HepG2 (cell line): ENCODE data around the gene SFXN2. TPM values are rescaled to one million over a fixed set of nuclear protein-coding genes. Genes with fewer than 3 reads are reported as not detected.

Experiments used
- E2F5 ChIP-seq: sonication (generic); formaldehyde crosslinking; conservative IDR thresholded peaks from 2 replicates; pipeline ENCODE4 v1.4.0; 2020; ENCODE audit warnings: missing genetic modification reagents
- ZNF407 ChIP-seq: sonication (generic); formaldehyde crosslinking; IDR thresholded peaks from one replicate; pipeline ENCODE4 v1.5.1; 2020; ENCODE audit warnings: mild to moderate bottlenecking, missing genetic modification reagents; ENCODE audit errors: not compliant biosample characterization
- polyA plus RNA-seq, 8 experiments: library from polyadenylated mRNA; depleted of rRNA in 3 of 8; stranded (reverse) in 7 of 8; unstranded in 1 of 8; fragments of >200 nt; fragmentation: Illumina TruSeq in 4 of 8; extraction: Trizol in 4 of 8; gene quantifications; 2 replicates each; pipeline versions ENCODE4 v1.2.1 to v1.2.3, GENCODE V29; 2011 to 2016; ENCODE audit warnings: low read depth in 4 of 8, missing spikeins in 1 of 8, mixed read lengths in 1 of 8; ENCODE audit not compliant: insufficient read depth in 1 of 8
- total RNA-seq, 5 experiments: library from RNA; depleted of rRNA; stranded (reverse); fragments of >200 nt; fragmentation: Illumina TruSeq; extraction: Trizol; gene quantifications; 2 replicates each; pipeline ENCODE4 v1.2.3, GENCODE V29; 2016; ENCODE audit warnings: low read depth in 1 of 5

The SFXN2 gene
- total and polyA plus RNA-seq, 2 of the 13 experiments (the other 11 are each of a cell fraction or from before 2014, with no cell fraction given), result 12.8 to 21.1 TPM

GRCh38 chr10:102727037-102727818 lies 12.8 kb downstream of the SFXN2 start (continued):
- TF ChIP-seq ZNF407 (CRISPR knock-in tag), result no peak
- TF ChIP-seq E2F5 (CRISPR knock-in tag), result no peak
- TF ChIP-seq, all 625 proteins: peak for 0
